PC-9 (cell line): ENCODE data around the gene FARS2. TPM values are rescaled to one million over a fixed set of nuclear protein-coding genes. Genes with fewer than 3 reads are reported as not detected.

Experiments used
- BruUV-seq: library from RNA; stranded (reverse); fragments of 400-500 nt; replicated peaks from 2 replicates; lab custom pipeline; 2021; lab: Mats Ljungman, UMichigan
- CTCF ChIA-PET: fragments of 300-600 bp; sonication (Branson Sonifier 250); formaldehyde crosslinking; loops from one replicate; lab custom pipeline; 2022; ENCODE audit warnings: antibody characterized with exemption; lab: Charles Lee
- POLR2A ChIA-PET: fragments of 300-600 bp; sonication (Branson Sonifier 250); formaldehyde crosslinking; loops from one replicate; lab custom pipeline; 2022; ENCODE audit warnings: antibody characterized with exemption; ENCODE audit not compliant: unreplicated experiment; lab: Charles Lee
- DNase-seq, 2 experiments: peaks; one replicate each; pipeline versions ENCODE4 v3.0.0 to v3.0.0-alpha.2; 2015 to 2022; ENCODE audit warnings: mixed read lengths in 1 of 2
- H2AFZ ChIP-seq: fragments of 200-600 bp; sonication (generic); 2 replicates; pipeline ENCODE4 v1.8.1; 2017; ENCODE audit warnings: antibody characterized with exemption
- H3F3A ChIP-seq: fragments of 200-600 bp; sonication (generic); 2 replicates; pipeline ENCODE4 v1.8.1; 2017; ENCODE audit warnings: antibody characterized with exemption, mild to moderate bottlenecking, low read depth; ENCODE audit not compliant: insufficient read depth
- H3K27ac ChIP-seq: fragments of 200-600 bp; sonication (generic); 2 replicates; pipeline ENCODE4 v1.6.1; 2016; ENCODE audit warnings: mixed run types
- H3K27me3 ChIP-seq: fragments of 200-600 bp; sonication (generic); 2 replicates; pipeline ENCODE4 v1.6.1; 2016; ENCODE audit warnings: low read depth, mixed run types; ENCODE audit not compliant: insufficient read depth
- H3K36me3 ChIP-seq: fragments of 200-600 bp; sonication (generic); 2 replicates; pipeline ENCODE4 v1.6.1; 2016; ENCODE audit warnings: low read depth, mixed run types
- H3K4me1 ChIP-seq: fragments of 200-600 bp; sonication (generic); replicated peaks from 2 replicates; pipeline ENCODE4 v1.6.1; 2016; ENCODE audit warnings: mixed run types; ENCODE audit not compliant: insufficient read depth
- H3K4me2 ChIP-seq: fragments of 200-600 bp; sonication (generic); 2 replicates; pipeline ENCODE4 v1.6.1; 2017; ENCODE audit warnings: mixed run types
- H3K4me3 ChIP-seq: fragments of 200-600 bp; sonication (generic); 2 replicates; pipeline ENCODE4 v1.6.1; 2016; ENCODE audit warnings: mixed run types
- H3K79me2 ChIP-seq: fragments of 200-600 bp; sonication (generic); 2 replicates; pipeline ENCODE4 v1.6.1; 2017; ENCODE audit warnings: low read depth, mixed run types
- H3K9me2 ChIP-seq: fragments of 200-600 bp; sonication (generic); 2 replicates; pipeline ENCODE4 v1.8.1; 2017; ENCODE audit warnings: mild to moderate bottlenecking; ENCODE audit not compliant: insufficient read depth
- H3K9me3 ChIP-seq: fragments of 200-600 bp; sonication (generic); 2 replicates; pipeline ENCODE4 v1.8.1; 2016; ENCODE audit warnings: low read depth; ENCODE audit not compliant: insufficient read depth
- H4K20me1 ChIP-seq: fragments of 200-600 bp; sonication (generic); 2 replicates; pipeline ENCODE4 v1.8.1; 2017; ENCODE audit not compliant: insufficient read depth
- CTCF ChIP-seq: fragments of 200-600 bp; sonication (generic); conservative IDR thresholded peaks from 2 replicates; pipeline ENCODE4 v1.6.1; 2017; ENCODE audit warnings: mixed run types, antibody characterized with exemption, mild to moderate bottlenecking, moderate library complexity
- EZH2 ChIP-seq: fragments of 200-600 bp; sonication (generic); IDR thresholded peaks from 2 replicates; pipeline ENCODE4 v1.8.0; 2017; ENCODE audit warnings: antibody characterized with exemption, low read depth
- intact Hi-C: fragments of 100-400 bp; cut with micrococcal nuclease; formaldehyde crosslinking; loops from one replicate; pipeline ENCODE4 v1.10.0; 2022; ENCODE audit not compliant: unreplicated experiment
- total RNA-seq: library from RNA; stranded (reverse); gene quantifications from 2 replicates; pipeline ENCODE4 v1.2.3, GENCODE V29; 2021

The FARS2 gene
- total RNA-seq, 1 experiment from 2014 or later, result 26.7 TPM

DNA sequence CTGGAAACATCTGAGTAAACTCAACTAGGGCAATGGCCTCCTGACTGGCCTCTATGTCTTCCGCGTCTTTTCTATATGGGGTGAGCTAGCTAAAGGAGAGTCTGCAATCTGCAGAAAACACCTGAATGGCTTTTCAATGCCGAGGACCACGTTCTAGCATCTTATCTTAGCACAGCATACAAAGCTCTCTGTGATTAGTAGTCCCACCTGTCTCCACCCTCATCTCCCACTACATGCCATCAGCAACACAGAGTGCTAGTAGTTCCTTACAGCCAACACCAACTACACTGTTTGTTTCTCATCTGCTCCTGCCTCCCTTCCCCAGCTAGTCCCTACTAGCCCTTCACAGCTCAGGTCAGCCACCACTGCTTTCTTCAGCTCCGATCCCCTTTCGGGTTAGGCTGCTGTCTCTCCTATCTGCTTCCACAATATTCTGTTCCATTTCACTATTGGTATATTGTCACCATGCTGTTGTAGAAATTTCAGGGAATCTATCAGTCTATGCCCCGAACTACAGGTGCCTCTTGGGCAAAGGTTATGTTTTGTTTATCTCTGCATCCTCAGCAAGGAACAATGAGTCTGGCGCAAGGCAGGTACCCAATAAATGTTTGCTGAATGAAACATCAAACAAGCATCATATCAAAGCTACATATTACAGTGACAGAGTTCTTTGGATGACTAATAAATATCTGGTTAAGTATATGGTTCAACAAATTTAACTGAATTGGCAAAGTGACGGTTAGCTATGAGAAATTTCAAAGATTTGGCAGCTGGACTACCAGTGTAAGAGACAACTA, 12.8 kb upstream of the FARS2 start:
- Histone ChIP-seq H3F3A (no peaks in the 10 kb centered on the region; the same call in 1 of the 2 replicates), H3K4me2 (no peak overlapping the region; the same call in 1 of the 2 replicates), H3K4me1 (peaks cover 14% of the 10 kb centered on the region; the same call in 1 of the 2 replicates), H3K27me3 (no peaks in the 10 kb centered on the region), H3K9me2 (no peaks in the 10 kb centered on the region), H3K4me3 (no peak overlapping the region), H3K27ac (no peak overlapping the region), H3K36me3 (0 out of 2 replicates have a peak, but pooled peaks cover 4% of the 10 kb centered on the region), H3K79me2 (0 out of 2 replicates have a peak, but pooled peaks cover 11% of the 10 kb centered on the region), H3K9me3 (no peaks in the 10 kb centered on the region), H2AFZ (no peak overlapping the region), H4K20me1 (no peaks in the 10 kb centered on the region)
- CTCF ChIA-PET, result no interaction called here
- BruUV-seq, result no TSS peak
- POLR2A ChIA-PET, result no interaction called here
- intact Hi-C loops, result no loop called here
- DNase-seq, result peak in 1 of 2 experiments; percentile 58
- TF ChIP-seq EZH2 (no peak), CTCF (no peak)

DNA sequence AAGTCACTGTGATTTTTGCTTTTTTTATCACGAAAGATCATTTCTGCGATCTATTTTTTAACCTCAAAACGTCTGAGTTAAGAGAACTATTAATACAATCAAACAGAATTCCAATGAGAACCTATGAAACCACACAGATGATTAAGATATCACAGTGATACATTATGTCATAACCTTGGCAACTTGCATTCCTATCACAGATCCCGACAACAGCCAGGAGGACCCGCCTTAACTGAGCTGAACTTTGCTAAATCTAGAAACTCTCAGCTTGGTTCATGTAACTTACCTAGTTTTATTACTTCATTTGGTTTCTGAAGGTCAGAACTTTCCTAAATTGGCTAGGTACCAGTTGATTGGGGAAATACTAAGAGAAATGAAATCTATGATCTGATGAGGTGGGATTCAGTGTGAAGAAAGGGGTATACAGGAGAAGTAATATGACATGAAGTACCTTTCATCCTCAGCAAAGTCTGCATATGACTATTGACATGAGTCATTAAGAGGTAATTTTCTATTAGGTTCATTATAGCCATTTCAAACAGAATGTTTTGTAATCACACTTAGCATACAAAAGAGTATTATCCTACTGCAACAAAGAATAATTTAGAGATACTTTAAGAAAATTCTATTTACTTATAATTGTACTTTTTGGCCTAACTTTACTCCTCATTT, 11.7 kb upstream of the FARS2 start:
- Histone ChIP-seq H3K27ac (no peak overlapping the region), H3K79me2 (0 out of 2 replicates have a peak, but pooled peaks cover 11% of the 10 kb centered on the region), H3K9me3 (no peaks in the 10 kb centered on the region), H2AFZ (no peak overlapping the region), H3K9me2 (no peaks in the 10 kb centered on the region), H3K4me2 (peak overlapping the region; percentile 23; the same call in 1 of the 2 replicates), H3K27me3 (no peaks in the 10 kb centered on the region), H3K4me3 (no peak overlapping the region), H3F3A (no peaks in the 10 kb centered on the region; the same call in 1 of the 2 replicates), H4K20me1 (no peaks in the 10 kb centered on the region), H3K4me1 (peaks cover 14% of the 10 kb centered on the region; the same call in 1 of the 2 replicates), H3K36me3 (0 out of 2 replicates have a peak, but pooled peaks cover 4% of the 10 kb centered on the region)
- no TSS peak for BruUV-seq
- intact Hi-C loops, result no loop called here
- POLR2A ChIA-PET, result no interaction called here
- CTCF ChIA-PET, result no interaction called here
- no peak for TF ChIP-seq CTCF
- TF ChIP-seq EZH2, result no peak
- DNase-seq, result no peak

DNA sequence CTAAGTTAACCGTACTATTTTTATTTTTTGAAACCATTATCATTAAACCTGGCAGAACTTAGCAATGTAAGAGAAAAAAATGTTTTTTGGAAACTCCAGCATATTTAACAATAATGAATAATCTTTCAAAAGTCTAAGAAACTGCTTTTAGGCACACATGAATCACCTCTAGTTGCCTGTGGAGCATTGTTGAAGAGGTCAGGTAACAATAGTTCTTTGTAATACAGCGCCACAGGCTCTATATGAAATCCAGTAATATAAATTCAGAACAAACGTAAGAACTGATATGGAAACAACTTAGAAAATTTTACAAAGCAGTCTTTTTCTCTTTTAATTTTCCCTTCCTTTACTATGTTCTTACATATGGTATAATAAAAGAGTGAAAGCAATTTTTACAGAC, 10.9 kb upstream of the FARS2 start:
- no peaks in the 10 kb centered on the region; the same call in 1 of the 2 replicates for H3F3A ChIP-seq
- no peak overlapping the region for H3K4me2 ChIP-seq
- no peaks in the 10 kb centered on the region for H3K9me2 ChIP-seq
- H3K4me3 ChIP-seq, result no peak overlapping the region
- intact Hi-C loops, result no loop called here
- no peak overlapping the region for H2AFZ ChIP-seq
- POLR2A ChIA-PET, result no interaction called here
- CTCF ChIA-PET, result no interaction called here
- TF ChIP-seq EZH2, result no peak
- TF ChIP-seq CTCF, result no peak
- no peaks in the 10 kb centered on the region for H3K27me3 ChIP-seq
- no peaks in the 10 kb centered on the region for H4K20me1 ChIP-seq
- H3K4me1 ChIP-seq, result peaks cover 14% of the 10 kb centered on the region; the same call in 1 of the 2 replicates
- no peak for DNase-seq
- no peaks in the 10 kb centered on the region for H3K9me3 ChIP-seq
- no TSS peak for BruUV-seq
- H3K36me3 ChIP-seq, result 0 out of 2 replicates have a peak, but pooled peaks cover 4% of the 10 kb centered on the region
- H3K27ac ChIP-seq, result no peak overlapping the region
- 0 out of 2 replicates have a peak, but pooled peaks cover 11% of the 10 kb centered on the region for H3K79me2 ChIP-seq
